WTC11 (cell line): ENCODE results near the gene LSM12.

Experiments
- ATF2 ChIP-seq: sonication (generic); formaldehyde crosslinking; IDR thresholded peaks from 2 replicates; pipeline ENCODE4 v1.8.1; 2022; ENCODE audit warnings: low read depth, missing genetic modification reagents, borderline replicate concordance
- CTCF ChIP-seq: fragments of 200-600 bp; IDR thresholded peaks from 2 replicates; pipeline ENCODE4 v1.8.0; 2022; ENCODE audit warnings: antibody characterized with exemption
- ERG ChIP-seq: fragments of 250-450 bp; sonication (Bioruptor Pico); IDR thresholded peaks from 2 replicates; pipeline ENCODE4 v1.8.0; 2021; ENCODE audit warnings: mild to moderate bottlenecking
- FOXP1 ChIP-seq: sonication (generic); formaldehyde crosslinking; IDR thresholded peaks from 2 replicates; pipeline ENCODE4 v1.8.0; 2022; ENCODE audit warnings: missing genetic modification reagents, mild to moderate bottlenecking, moderate library complexity, borderline replicate concordance
- NR3C1 ChIP-seq: sonication (generic); formaldehyde crosslinking; conservative IDR thresholded peaks from 2 replicates; pipeline ENCODE4 v1.8.1; 2023; ENCODE audit warnings: low read depth, mild to moderate bottlenecking, missing genetic modification reagents
- USF1 ChIP-seq: sonication (generic); formaldehyde crosslinking; IDR thresholded peaks from 2 replicates; pipeline ENCODE4 v1.8.0; 2022; ENCODE audit warnings: mild to moderate bottlenecking, missing genetic modification reagents
- ZBTB21 ChIP-seq: sonication (generic); formaldehyde crosslinking; IDR thresholded peaks from 2 replicates; pipeline ENCODE4 v1.8.1; 2023; ENCODE audit warnings: mild to moderate bottlenecking, missing genetic modification reagents, borderline replicate concordance
- ZNF121 ChIP-seq: sonication (generic); formaldehyde crosslinking; IDR thresholded peaks from 2 replicates; pipeline ENCODE4 v1.8.0; 2023; ENCODE audit warnings: missing genetic modification reagents
- ZNF232 ChIP-seq: sonication (generic); formaldehyde crosslinking; IDR thresholded peaks from 2 replicates; pipeline ENCODE4 v1.8.0; 2022; ENCODE audit warnings: mild to moderate bottlenecking, missing genetic modification reagents

- TF ChIP-seq FOXP1 (CRISPR knock-in tag) (no peak), CTCF (no peak), ZBTB21 (CRISPR knock-in tag) (no peak), USF1 (CRISPR knock-in tag) (no peak), ERG (CRISPR knock-in tag) (no peak), ZNF232 (no peak), ATF2 (CRISPR knock-in tag) (no peak), ZNF121 (CRISPR knock-in tag) (no peak), NR3C1 (CRISPR knock-in tag) (no peak)
These were observed 23.2 kb downstream of the LSM12 start for GRCh38 chr17:44043272-44043696.
